Astrocyte (in vitro differentiated cells and primary cell): ENCODE data around the gene NAV1. TPM values are rescaled to one million over a fixed set of nuclear protein-coding genes. Genes with fewer than 3 reads are reported as not detected.
A peak's percentile ranks its signal among the peaks of the same experiment; 100 is the strongest.

Source experiments
- DNase-seq: peaks from one replicate; pipeline ENCODE4 v3.0.0-alpha.2; 2010; ENCODE audit warnings: low read depth
- FAIRE-seq: peaks from 2 replicates; lab custom pipeline; 2011; peaks lifted over from hg19 to GRCh38; lab: Jason Lieb, UNC
- H2AFZ ChIP-seq: 2 replicates; pipeline ENCODE4 v1.6.0; 2012; ENCODE audit warnings: low read depth, low read length, inconsistent platforms
- H3K27ac ChIP-seq: 2 replicates; pipeline ENCODE4 v1.5.1; 2011; ENCODE audit warnings: low read depth, low read length, inconsistent platforms
- H3K27me3 ChIP-seq: 2 replicates; pipeline ENCODE4 v1.6.0; 2011; ENCODE audit warnings: low read length, inconsistent platforms; ENCODE audit not compliant: insufficient read depth
- H3K36me3 ChIP-seq: 2 replicates; pipeline ENCODE4 v1.5.1; 2011; ENCODE audit warnings: low read length, inconsistent platforms; ENCODE audit not compliant: insufficient read depth
- H3K4me1 ChIP-seq: 2 replicates; pipeline ENCODE4 v1.5.1; 2011; ENCODE audit warnings: low read length, inconsistent platforms; ENCODE audit not compliant: insufficient read depth
- H3K4me2 ChIP-seq: 2 replicates; pipeline ENCODE4 v1.6.0; 2012; ENCODE audit warnings: low read length, inconsistent platforms
- H3K4me3 ChIP-seq: 2 replicates; pipeline ENCODE4 v1.5.1; 2011; ENCODE audit warnings: low read depth, mild to moderate bottlenecking, low read length, inconsistent platforms; ENCODE audit not compliant: insufficient read depth
- H3K79me2 ChIP-seq: 2 replicates; pipeline ENCODE4 v1.6.0; 2012; ENCODE audit warnings: mild to moderate bottlenecking, low read length, inconsistent platforms; ENCODE audit not compliant: insufficient read depth
- H3K9ac ChIP-seq: 2 replicates; pipeline ENCODE4 v1.6.0; 2012; ENCODE audit warnings: mild to moderate bottlenecking, low read length, inconsistent platforms
- H3K9me3 ChIP-seq: 2 replicates; pipeline ENCODE4 v1.5.1; 2012; ENCODE audit warnings: low read depth, mild to moderate bottlenecking, low read length, inconsistent platforms; ENCODE audit not compliant: insufficient read depth
- H4K20me1 ChIP-seq: 2 replicates; pipeline ENCODE4 v1.6.0; 2012; ENCODE audit warnings: low read length, inconsistent platforms; ENCODE audit not compliant: insufficient read depth
- H3K27ac Mint-ChIP-seq: one replicate; pipeline ENCODE4 v1.8.0; 2021; ENCODE audit warnings: mild to moderate bottlenecking, mixed read lengths; ENCODE audit not compliant: unreplicated experiment
- H3K27me3 Mint-ChIP-seq: one replicate; pipeline ENCODE4 v1.8.0; 2021; ENCODE audit warnings: low read depth, mixed read lengths; ENCODE audit not compliant: unreplicated experiment
- H3K36me3 Mint-ChIP-seq: one replicate; pipeline ENCODE4 v1.8.0; 2021; ENCODE audit warnings: low read depth, mixed read lengths; ENCODE audit not compliant: unreplicated experiment
- H3K4me1 Mint-ChIP-seq: one replicate; pipeline ENCODE4 v1.8.0; 2021; ENCODE audit warnings: low read depth, mixed read lengths; ENCODE audit not compliant: unreplicated experiment
- H3K4me3 Mint-ChIP-seq: one replicate; pipeline ENCODE4 v1.8.0; 2021; ENCODE audit warnings: mild to moderate bottlenecking, moderate library complexity, mixed read lengths; ENCODE audit not compliant: unreplicated experiment
- H3K9me3 Mint-ChIP-seq: one replicate; pipeline ENCODE4 v1.8.0; 2021; ENCODE audit warnings: mild to moderate bottlenecking, mixed read lengths; ENCODE audit not compliant: unreplicated experiment
- EZH2 ChIP-seq: IDR thresholded peaks from 2 replicates; pipeline ENCODE4 v1.6.1; 2012; ENCODE audit warnings: mild to moderate bottlenecking, low read length, inconsistent platforms; ENCODE audit not compliant: insufficient read depth
- total RNA-seq: library from RNA; stranded (reverse); gene quantifications from 2 replicates; pipeline ENCODE4 v1.2.1, GENCODE V29; 2021
- TF ChIP-seq, protein P1 (sequence below): IDR thresholded peaks from 2 replicates; pipeline ENCODE4 v1.5.1; 2011; ENCODE audit warnings: low read depth, mild to moderate bottlenecking, inconsistent platforms, low read length, moderate library complexity; ENCODE audit not compliant: insufficient read depth

The NAV1 gene
- total RNA-seq, 1 donor from 2014 or later, result 79.7 TPM

DNA sequence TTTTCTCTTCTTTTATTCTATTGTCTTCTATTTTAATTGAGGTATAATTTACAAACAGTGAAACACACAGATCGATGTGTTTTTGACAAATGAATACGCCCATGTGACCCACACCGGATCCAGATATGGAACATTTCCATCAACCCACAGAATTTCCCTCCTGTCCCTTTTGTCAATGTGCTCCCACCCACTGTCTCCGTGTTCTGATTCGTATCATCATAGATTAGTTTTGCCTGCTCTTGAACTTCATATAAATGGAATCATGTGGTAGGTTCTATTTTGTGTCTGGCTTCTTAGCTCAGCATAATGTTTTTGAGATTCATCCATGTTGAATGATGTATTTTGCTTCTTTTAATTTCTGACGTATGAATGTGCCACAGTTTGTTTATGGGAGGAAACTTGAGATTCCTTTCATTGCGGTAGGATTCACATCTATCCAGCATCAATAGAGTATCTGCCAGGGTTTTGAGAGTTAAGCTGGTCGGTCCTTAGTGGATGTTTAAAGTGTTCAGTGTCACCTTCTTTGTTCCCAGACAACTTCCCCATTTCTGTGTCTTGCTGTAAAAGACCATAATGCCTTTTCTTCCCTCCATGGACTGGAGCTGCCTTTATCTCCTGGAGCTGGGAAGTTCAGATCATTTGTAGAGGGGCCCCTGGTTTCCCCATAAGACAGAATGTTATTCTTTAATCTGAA, 14.7 kb downstream of the NAV1 start:
- Mint-ChIP-seq H3K36me3 (no peaks in the 10 kb centered on the region), H3K27ac (peak overlapping the region; percentile 100), H3K4me1 (peaks cover 53% of the 10 kb centered on the region), H3K9me3 (no peaks in the 10 kb centered on the region), H3K4me3 (peak overlapping the region; percentile 8), H3K27me3 (no peaks in the 10 kb centered on the region)
- Histone ChIP-seq H3K79me2 (peaks cover 95% of the 10 kb centered on the region), H3K36me3 (no peaks in the 10 kb centered on the region), H3K27me3 (no peaks in the 10 kb centered on the region), H3K4me3 (no peak overlapping the region), H4K20me1 (peaks cover 15% of the 10 kb centered on the region), H3K4me1 (peaks cover 52% of the 10 kb centered on the region), H3K4me2 (peak overlapping the region; percentile 63), H3K27ac (peak overlapping the region; percentile 82), H3K9ac (peak overlapping the region; percentile 70), H2AFZ (no peak overlapping the region), H3K9me3 (no peaks in the 10 kb centered on the region)
- DNase-seq, result peak; percentile 68
- TF ChIP-seq EZH2, result no peak
- TF ChIP-seq, protein P1, sequence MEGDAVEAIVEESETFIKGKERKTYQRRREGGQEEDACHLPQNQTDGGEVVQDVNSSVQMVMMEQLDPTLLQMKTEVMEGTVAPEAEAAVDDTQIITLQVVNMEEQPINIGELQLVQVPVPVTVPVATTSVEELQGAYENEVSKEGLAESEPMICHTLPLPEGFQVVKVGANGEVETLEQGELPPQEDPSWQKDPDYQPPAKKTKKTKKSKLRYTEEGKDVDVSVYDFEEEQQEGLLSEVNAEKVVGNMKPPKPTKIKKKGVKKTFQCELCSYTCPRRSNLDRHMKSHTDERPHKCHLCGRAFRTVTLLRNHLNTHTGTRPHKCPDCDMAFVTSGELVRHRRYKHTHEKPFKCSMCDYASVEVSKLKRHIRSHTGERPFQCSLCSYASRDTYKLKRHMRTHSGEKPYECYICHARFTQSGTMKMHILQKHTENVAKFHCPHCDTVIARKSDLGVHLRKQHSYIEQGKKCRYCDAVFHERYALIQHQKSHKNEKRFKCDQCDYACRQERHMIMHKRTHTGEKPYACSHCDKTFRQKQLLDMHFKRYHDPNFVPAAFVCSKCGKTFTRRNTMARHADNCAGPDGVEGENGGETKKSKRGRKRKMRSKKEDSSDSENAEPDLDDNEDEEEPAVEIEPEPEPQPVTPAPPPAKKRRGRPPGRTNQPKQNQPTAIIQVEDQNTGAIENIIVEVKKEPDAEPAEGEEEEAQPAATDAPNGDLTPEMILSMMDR, result no peak
- peak; percentile 20 for FAIRE-seq

DNA sequence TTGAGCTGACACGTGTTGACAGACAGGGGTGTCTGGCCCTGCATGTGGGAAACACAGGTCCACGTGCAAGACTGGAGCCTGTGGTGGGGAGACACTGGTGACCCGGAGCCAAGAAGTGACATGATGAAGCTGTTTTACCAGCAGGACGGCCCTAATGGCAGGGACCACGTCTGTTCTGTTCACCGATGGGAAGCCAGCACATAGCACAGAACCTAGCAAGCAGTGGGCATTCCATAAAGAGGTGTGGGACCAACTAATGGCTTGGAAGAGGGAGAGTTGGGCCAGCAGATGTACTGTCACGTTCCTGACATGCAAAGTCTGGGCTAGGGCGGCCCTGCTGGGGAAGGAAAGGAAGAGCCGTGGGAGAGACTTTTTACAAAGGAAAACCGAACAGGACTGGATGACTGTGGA, 15.3 kb downstream of the NAV1 start:
- Mint-ChIP-seq H3K27me3 (no peaks in the 10 kb centered on the region), H3K4me3 (no peak overlapping the region), H3K4me1 (peaks cover 53% of the 10 kb centered on the region), H3K9me3 (no peaks in the 10 kb centered on the region), H3K27ac (peak overlapping the region; percentile 21), H3K36me3 (no peaks in the 10 kb centered on the region)
- H2AFZ ChIP-seq, result no peak overlapping the region
- H4K20me1 ChIP-seq, result peaks cover 15% of the 10 kb centered on the region
- peak overlapping the region; percentile 70 for H3K9ac ChIP-seq
- no peak for DNase-seq
- peak overlapping the region; percentile 82 for H3K27ac ChIP-seq
- peak overlapping the region; percentile 63 for H3K4me2 ChIP-seq
- no peaks in the 10 kb centered on the region for H3K9me3 ChIP-seq
- TF ChIP-seq, protein P1, result no peak
- no peak for TF ChIP-seq EZH2
- no peaks in the 10 kb centered on the region for H3K27me3 ChIP-seq
- peaks cover 53% of the 10 kb centered on the region for H3K4me1 ChIP-seq
- no peaks in the 10 kb centered on the region for H3K36me3 ChIP-seq
- FAIRE-seq, result no peak
- peaks cover 95% of the 10 kb centered on the region for H3K79me2 ChIP-seq
- H3K4me3 ChIP-seq, result no peak overlapping the region
